Natural killer cell treated with Interleukin-12 subunit alpha and Interleukin-12 subunit beta and Interleukin-15 and Interleukin-18, amount 100 ng/mL, for 72 hours (primary cell): ENCODE measurements around the gene NCOA7. TPM values are rescaled to one million over a fixed set of nuclear protein-coding genes. Genes with fewer than 3 reads are reported as not detected.
A peak's percentile ranks its signal among the peaks of the same experiment; 100 is the strongest.

Source experiments
- ATAC-seq, 2 donors: fragments of 150-1000 bp; cut with Tn5 transposase in 1 of 2; sonication (Bioruptor Pico), chemical (Tn5 transposase) in 1 of 2; 2 replicates each; pipeline ENCODE4 v1.10.0; 2021
- DNase-seq: peaks from one replicate; pipeline ENCODE4 v3.0.0; 2022; ENCODE audit warnings: low spot score
- H3K27ac Mint-ChIP-seq, 2 donors: 1 replicate in 1 of 2; 2 replicates in 1 of 2; pipeline ENCODE4 v1.8.0; 2022; ENCODE audit warnings: mixed read lengths in 2 of 2, mild to moderate bottlenecking in 1 of 2, moderate library complexity in 1 of 2
- H3K27me3 Mint-ChIP-seq, 2 donors: 1 replicate in 1 of 2; 2 replicates in 1 of 2; pipeline ENCODE4 v1.8.0; 2022; ENCODE audit warnings: mixed read lengths in 2 of 2
- H3K36me3 Mint-ChIP-seq: one replicate; pipeline ENCODE4 v1.8.0; 2022; ENCODE audit warnings: mixed read lengths
- H3K4me1 Mint-ChIP-seq, 2 donors: 1 replicate in 1 of 2; 2 replicates in 1 of 2; pipeline ENCODE4 v1.8.0; 2022; ENCODE audit warnings: low read depth in 2 of 2, mixed read lengths in 2 of 2, mild to moderate bottlenecking in 1 of 2
- H3K4me3 Mint-ChIP-seq: one replicate; pipeline ENCODE4 v1.8.0; 2022; ENCODE audit warnings: mixed read lengths
- H3K9me3 Mint-ChIP-seq: 2 replicates; pipeline ENCODE4 v1.8.0; 2022; ENCODE audit warnings: mixed read lengths
- total RNA-seq, 2 donors: library from RNA; stranded (reverse); gene quantifications; one replicate each; pipeline ENCODE4 v1.2.3, GENCODE V29; 2022

The NCOA7 gene, protein sequence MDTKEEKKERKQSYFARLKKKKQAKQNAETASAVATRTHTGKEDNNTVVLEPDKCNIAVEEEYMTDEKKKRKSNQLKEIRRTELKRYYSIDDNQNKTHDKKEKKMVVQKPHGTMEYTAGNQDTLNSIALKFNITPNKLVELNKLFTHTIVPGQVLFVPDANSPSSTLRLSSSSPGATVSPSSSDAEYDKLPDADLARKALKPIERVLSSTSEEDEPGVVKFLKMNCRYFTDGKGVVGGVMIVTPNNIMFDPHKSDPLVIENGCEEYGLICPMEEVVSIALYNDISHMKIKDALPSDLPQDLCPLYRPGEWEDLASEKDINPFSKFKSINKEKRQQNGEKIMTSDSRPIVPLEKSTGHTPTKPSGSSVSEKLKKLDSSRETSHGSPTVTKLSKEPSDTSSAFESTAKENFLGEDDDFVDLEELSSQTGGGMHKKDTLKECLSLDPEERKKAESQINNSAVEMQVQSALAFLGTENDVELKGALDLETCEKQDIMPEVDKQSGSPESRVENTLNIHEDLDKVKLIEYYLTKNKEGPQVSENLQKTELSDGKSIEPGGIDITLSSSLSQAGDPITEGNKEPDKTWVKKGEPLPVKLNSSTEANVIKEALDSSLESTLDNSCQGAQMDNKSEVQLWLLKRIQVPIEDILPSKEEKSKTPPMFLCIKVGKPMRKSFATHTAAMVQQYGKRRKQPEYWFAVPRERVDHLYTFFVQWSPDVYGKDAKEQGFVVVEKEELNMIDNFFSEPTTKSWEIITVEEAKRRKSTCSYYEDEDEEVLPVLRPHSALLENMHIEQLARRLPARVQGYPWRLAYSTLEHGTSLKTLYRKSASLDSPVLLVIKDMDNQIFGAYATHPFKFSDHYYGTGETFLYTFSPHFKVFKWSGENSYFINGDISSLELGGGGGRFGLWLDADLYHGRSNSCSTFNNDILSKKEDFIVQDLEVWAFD
- total RNA-seq = 10 to 100 TPM; 41.4 to 63.9 TPM

DNA sequence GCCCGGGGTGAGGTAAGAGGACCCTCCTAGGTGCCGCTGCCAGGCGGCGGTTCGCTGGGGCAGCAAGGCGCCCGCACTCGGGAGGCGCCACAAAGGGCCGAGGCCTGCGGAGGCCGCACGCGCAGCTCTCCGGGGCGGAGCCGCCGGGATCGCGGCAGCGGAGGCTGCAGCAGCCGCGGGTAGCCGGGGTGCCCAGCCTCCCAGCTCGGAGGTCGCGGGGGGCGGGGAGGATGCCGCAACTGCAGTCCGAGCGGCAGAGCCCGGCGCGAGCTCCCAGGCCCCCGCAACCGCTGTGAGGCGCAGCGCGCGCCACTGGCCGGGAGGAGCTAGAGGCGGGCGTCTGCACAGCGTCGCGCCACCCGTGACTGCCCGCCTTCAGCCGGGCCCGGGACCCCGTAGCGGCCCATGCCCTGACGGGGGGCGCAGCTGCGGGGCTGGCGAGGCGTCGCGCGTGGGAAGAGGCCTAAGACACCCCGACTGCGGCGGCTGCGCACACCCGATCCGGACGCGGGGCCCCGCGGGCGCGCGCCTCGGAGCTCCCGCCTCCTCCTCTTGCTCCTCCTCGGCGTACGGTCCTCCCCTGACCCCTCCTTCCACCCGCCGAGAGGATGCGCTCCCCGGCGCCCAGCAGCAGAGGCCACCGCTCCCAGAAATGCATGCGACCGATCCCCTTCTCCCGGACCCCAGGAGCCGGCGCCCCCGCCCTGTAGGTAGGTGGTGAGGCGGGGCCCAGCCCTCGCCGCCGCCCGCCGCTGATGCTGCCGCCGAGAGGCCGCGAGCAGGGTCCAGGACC lies at the start of gene NCOA7:
NCOA7 (plus strand) TSS at position 603 of the 793 bp plus-strand sequence. CDS start 24,395 bp downstream, outside the sequence.
- Mint-ChIP-seq H3K27ac (peak within 1 kb of the TSS; percentile 93 to 96), H3K9me3 (no peaks in the 10 kb centered on the region), H3K4me1 (peaks cover 34 to 47% of the 10 kb centered on the region in 2 donors), H3K36me3 (peaks cover 5% of the 10 kb centered on the region), H3K27me3 (no peaks in the 10 kb centered on the region), H3K4me3 (peak within 1 kb of the TSS; percentile 93)
- ATAC-seq (peak; percentile 93), DNase-seq (peak; percentile 89)

DNA sequence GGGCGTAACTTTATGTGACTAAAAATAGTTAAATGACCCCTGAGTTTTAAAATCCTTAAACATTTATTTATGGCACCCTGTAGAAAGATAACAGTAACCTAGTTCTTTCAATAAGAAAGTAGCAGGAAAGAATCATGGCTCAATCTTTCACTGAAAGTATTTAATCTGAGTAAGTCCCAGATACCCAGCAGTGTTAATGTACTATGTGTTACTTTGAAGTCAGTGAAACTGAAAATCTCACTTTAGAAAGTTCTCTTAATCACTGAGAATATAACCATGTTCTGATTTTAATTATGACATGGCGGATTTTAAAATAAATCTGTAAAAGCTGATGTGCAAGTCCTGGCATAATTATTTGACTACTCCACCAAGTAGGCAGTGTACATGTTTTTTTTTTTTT lies 49.4 kb upstream of the NCOA7 start:
- ATAC-seq = no peak
- Mint-ChIP-seq H3K36me3 (no peaks in the 10 kb centered on the region), H3K9me3 (no peaks in the 10 kb centered on the region), H3K27me3 (peaks cover 24 to 46% of the 10 kb centered on the region in 2 donors), H3K4me1 (peaks cover 3 to 5% of the 10 kb centered on the region in 2 donors), H3K27ac (no peak overlapping the region), H3K4me3 (no peak overlapping the region)
- no peak for DNase-seq

DNA sequence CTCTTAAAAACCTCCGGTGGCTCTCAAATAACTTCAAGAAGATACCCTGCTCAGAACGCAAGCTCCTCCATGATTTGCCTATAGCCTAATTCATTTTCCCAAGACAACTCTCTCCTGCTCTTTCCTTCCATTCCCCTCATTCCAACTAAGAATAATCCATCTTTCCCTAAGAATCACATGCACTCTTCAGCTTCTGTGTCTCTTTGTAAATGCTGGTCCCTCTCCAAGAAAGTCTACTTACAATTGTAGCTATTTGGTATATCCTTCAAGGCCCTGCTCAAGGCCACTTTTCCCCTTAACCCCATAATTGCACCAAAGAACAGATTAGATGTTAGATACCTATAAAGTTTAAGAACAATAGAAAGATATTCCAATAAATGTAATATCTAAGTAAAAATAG lies 48.7 kb upstream of the NCOA7 start:
- Mint-ChIP-seq H3K4me1 (peaks cover 9 to 12% of the 10 kb centered on the region in 2 donors), H3K9me3 (no peaks in the 10 kb centered on the region), H3K36me3 (no peaks in the 10 kb centered on the region), H3K4me3 (no peak overlapping the region), H3K27ac (no peak overlapping the region), H3K27me3 (peaks cover 25 to 46% of the 10 kb centered on the region in 2 donors)
- no peak for DNase-seq
- ATAC-seq = no peak

DNA sequence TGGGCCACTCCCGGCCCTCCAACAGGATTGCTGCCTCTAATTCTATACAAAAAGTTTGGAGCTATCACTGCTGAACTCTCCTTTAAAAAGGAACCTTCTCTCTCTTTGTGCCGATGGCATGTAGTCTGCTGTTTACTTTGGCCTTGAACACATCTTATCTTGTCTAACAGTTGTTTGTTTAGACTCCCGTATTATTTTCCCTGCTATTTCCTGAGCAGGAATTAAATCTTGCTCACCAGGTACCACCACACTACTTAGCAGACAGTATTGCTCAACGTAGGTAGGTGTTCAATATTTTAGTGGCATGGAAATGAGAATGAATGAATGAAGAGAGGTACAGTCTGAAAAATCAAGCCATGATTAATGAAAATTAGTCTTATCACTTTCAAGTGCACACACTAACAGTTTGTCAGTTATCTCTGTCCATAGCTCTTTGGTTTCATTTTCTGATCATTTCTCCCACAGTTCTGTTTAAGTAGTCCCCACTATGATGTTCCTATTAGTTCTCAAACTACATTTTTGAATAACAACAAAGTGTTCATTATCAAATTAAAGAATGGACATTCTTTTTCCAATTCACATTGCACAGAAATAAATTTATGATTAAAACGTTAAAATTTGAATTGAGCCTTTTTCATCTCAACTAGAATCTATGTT lies 48.2 kb upstream of the NCOA7 start:
- Mint-ChIP-seq H3K9me3 (no peaks in the 10 kb centered on the region), H3K36me3 (no peaks in the 10 kb centered on the region), H3K27me3 (peaks cover 22 to 42% of the 10 kb centered on the region in 2 donors), H3K27ac (no peak overlapping the region), H3K4me3 (no peak overlapping the region), H3K4me1 (peaks cover 11 to 17% of the 10 kb centered on the region in 2 donors)
- ATAC-seq = no peak
- no peak for DNase-seq

DNA sequence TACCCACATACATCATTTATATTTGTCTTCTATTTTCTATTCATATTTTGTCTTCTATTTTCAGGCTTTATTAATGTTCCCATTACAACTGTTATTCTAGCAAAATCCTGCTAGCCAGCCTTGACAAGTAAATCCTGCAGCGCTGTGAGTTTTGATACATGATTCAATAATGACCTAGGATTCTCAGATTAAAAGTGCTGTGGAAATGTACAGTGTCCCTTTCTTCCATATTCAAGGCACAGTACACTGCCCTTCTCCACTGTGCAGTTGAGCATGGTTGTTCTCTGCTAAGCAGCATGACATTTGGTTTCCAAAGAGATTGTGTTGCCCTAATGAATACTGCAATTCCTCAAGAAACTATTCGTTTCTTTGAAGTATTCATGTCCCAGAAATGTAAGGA lies 47.2 kb upstream of the NCOA7 start:
- Mint-ChIP-seq H3K9me3 (no peaks in the 10 kb centered on the region), H3K36me3 (no peaks in the 10 kb centered on the region), H3K4me1 (peaks cover 16 to 20% of the 10 kb centered on the region in 2 donors), H3K27ac (no peak overlapping the region), H3K27me3 (peaks cover 18 to 37% of the 10 kb centered on the region in 2 donors), H3K4me3 (no peak overlapping the region)
- ATAC-seq (no peak), DNase-seq (no peak)

DNA sequence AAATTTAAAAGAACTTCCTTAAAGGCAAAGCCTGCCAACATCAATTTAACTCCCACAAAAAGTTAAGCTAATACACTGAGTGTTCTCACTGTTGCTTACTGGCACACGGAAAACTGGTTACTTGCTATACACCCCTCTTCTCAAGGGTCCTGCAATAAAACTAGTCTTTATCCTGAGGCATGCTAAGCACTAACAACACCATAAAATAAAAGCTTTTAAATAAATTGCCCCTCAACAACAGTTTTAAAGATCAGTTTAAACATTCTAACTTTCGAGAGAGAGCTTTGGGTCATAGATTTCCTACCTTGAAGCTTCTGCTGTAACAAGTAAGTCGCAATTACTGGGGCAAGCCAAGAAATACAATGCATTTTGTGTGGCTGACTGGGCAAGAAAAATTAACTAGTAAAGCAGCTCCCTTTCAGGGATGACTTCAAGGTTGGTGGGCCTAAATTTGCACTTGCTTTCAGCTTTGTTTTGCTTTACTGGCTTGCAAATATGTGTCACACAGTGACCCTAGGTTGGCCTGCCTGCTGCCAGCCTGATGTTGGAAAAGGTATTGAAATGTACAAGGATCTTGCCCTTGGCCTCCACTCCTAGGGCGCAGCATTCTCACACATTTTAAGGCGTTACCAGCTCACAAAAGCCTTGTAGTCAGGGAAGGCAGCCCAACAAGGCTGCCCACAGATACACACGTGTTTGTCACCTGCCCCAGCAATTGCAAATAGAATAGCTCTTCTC lies 45.3 kb upstream of the NCOA7 start:
- no peak overlapping the region for H3K4me3 Mint-ChIP-seq
- peaks cover 22 to 42% of the 10 kb centered on the region in 2 donors for H3K27me3 Mint-ChIP-seq
- DNase-seq (no peak), ATAC-seq (no peak)
- peaks cover 23 to 32% of the 10 kb centered on the region in 2 donors for H3K4me1 Mint-ChIP-seq
- H3K9me3 Mint-ChIP-seq = no peaks in the 10 kb centered on the region
- H3K36me3 Mint-ChIP-seq = no peaks in the 10 kb centered on the region
- peak overlapping the region in 1 of 2 donors; percentile 31 for H3K27ac Mint-ChIP-seq

DNA sequence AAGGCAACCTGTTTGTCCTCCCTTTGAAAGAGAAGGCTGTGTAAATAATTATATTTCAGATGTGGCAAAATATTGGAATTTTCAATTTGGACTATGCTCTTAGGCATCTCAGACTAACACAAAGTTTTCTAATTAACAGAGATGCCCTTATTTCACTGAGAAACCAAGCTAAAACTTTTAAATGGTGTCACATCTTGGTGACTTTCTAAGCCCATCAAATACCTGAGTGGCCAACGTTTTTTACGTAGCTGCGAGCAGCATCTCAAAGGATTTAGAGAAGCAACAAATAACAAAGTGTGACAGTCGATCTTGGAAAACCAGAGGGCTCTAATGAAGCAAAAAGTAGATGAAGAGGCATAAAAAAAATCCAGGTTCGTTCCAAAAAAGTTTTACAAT lies 44.7 kb upstream of the NCOA7 start:
- peak overlapping the region; percentile 94 for H3K4me3 Mint-ChIP-seq

DNA sequence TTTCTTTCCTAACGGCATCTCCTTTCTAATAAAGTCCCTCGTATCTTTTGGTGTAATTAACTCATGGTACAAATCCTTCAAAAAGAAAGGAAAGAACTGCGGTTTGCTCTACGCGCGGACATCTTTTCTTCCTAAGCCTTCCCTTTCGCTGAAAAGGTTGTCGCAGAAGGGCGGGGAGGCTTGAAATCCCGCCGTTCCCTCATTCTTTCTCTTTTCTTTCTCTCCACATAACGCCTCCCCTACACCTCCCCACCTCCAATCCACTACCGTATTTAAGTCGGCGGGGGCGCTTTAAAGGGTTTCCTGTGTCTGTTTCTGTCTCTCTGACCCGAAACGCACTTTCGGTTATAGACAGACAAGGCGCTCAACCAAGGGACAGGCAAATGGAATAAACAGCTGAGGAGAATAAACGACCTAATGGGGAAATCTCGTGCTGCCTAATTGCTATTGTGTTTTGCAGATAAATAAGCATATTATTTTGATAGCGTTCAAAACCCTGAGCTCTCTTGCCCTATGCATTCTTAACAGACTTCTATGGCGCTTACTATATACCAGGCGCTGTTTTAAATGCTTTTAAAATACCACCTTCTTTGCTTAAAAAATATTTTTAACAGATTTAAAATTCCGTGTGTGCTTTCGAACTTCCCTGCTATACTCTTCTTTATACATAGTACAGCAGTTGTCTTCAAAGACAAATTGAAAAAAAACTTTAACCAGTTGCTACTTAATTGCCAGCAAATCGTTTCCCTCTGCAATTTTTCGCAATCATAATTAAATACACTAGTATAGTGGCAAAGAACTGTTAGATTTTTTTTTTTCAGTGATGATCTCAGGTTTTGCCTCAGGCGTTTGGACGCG lies 43.8 kb upstream of the NCOA7 start:
- Mint-ChIP-seq H3K36me3 (no peaks in the 10 kb centered on the region), H3K4me3 (peak overlapping the region; percentile 94), H3K9me3 (no peaks in the 10 kb centered on the region), H3K4me1 (peaks cover 29 to 36% of the 10 kb centered on the region in 2 donors), H3K27me3 (peaks cover 29 to 52% of the 10 kb centered on the region in 2 donors), H3K27ac (peak overlapping the region; percentile 27 to 31)
- ATAC-seq = peak; percentile 43 to 53
- peak; percentile 81 for DNase-seq

More for the DNA sequence above, 44.7 kb upstream of the NCOA7 start:
- no peaks in the 10 kb centered on the region for H3K9me3 Mint-ChIP-seq
- no peak for ATAC-seq
- H3K27ac Mint-ChIP-seq = peak overlapping the region; percentile 27 to 31
- no peaks in the 10 kb centered on the region for H3K36me3 Mint-ChIP-seq
- H3K27me3 Mint-ChIP-seq = peaks cover 25 to 46% of the 10 kb centered on the region in 2 donors
- DNase-seq = no peak
- peaks cover 26 to 36% of the 10 kb centered on the region in 2 donors for H3K4me1 Mint-ChIP-seq

DNA sequence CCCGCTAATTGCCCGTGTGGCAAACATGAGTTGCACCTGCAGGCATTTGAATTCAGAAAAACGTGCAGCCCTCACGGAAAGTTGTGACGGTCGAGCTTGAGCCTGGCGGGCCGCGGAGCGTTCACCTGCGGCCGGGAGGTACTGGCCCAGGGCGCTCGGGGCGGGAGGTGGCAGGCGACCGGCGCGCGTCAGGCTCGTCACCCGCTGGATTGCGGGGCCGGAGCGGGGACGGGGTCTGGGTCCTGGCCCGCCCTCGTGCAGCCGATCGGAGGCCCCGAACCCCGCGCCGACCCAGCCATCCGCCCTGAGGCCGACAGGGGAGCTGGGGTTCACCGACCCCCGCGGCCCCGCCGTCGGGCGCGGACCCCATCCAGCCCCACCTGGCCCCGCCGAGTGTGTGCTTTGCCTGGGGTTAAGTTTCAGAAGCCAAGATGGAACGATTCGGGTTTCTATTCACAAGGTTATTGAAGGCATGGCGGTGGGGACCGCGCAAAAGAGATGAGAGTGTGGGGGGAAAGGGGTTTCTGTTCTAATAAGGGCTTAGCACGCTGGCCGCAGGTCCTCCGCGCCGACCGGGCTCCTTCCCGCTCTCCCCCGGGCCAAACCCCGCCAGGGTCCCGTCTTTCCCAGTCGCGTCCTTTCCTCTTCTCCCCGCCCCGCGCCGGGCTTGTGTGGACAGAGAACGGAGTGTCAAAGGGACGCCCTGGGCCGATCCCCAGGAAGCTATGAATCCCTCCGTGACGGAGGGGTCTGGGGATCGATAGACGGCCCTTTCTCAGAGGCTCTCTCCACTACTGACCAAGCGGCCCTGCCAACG lies 43.0 kb upstream of the NCOA7 start:
- Mint-ChIP-seq H3K4me3 (peak overlapping the region; percentile 94), H3K9me3 (no peaks in the 10 kb centered on the region), H3K36me3 (no peaks in the 10 kb centered on the region), H3K27ac (no peak overlapping the region), H3K4me1 (peaks cover 29 to 36% of the 10 kb centered on the region in 2 donors), H3K27me3 (peaks cover 24 to 47% of the 10 kb centered on the region in 2 donors)
- ATAC-seq (no peak), DNase-seq (peak; percentile 64)

DNA sequence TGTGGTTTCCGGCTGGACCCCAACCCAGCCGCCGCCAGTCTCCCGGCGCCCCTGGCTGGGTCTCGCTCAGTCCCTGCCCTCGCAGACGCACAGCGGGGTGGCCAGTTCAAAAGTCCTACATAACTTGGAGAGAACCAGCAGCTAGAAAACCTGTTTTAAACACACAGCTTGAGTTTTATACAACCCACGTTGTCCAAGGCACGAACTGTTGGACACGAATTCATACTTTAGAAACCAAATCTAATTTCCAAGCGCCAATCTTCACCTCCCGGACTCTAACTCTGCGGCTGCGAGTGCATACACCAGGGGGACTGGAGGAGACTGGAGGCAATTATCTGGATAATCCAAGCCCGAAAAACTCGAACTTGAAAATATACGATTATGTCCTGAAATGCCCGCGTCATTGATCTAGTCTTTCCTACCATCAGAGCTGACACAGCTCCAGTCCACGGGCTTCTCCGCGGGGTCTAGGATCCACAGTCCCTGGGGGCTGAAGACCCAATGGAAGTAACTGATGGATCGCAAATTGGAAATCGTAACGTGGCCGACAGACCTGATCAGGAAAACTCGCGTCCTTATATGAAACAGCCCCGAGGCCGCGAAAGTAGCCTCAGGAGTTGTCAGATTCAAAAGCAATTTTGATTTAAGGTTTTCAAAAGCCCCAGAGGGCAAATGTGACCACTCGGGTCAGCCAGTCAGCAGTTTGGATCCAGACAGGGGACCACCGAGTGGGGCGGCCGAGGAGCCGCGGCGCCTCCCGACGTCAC lies 42.2 kb upstream of the NCOA7 start:
- Mint-ChIP-seq H3K4me3 (peak overlapping the region; percentile 94), H3K27me3 (peaks cover 23 to 47% of the 10 kb centered on the region in 2 donors), H3K36me3 (no peaks in the 10 kb centered on the region), H3K27ac (no peak overlapping the region), H3K4me1 (peaks cover 29 to 36% of the 10 kb centered on the region in 2 donors), H3K9me3 (no peaks in the 10 kb centered on the region)
- no peak for ATAC-seq
- DNase-seq = no peak
